HL-60 (cell line): ENCODE data around the gene CACFD1.

Experiments used
- GABPA ChIP-seq: IDR thresholded peaks from 2 replicates; pipeline ENCODE4 v1.6.1; 2012; ENCODE audit warnings: low read depth
- POLR2AphosphoS5 ChIP-seq: IDR thresholded peaks from 2 replicates; pipeline ENCODE4 v1.6.1; 2012; ENCODE audit warnings: low read depth
- SPI1 ChIP-seq: IDR thresholded peaks from 2 replicates; pipeline ENCODE4 v1.6.1; 2012; ENCODE audit warnings: low read depth, mild to moderate bottlenecking, borderline replicate concordance
- TF ChIP-seq, protein P1 (sequence below): IDR thresholded peaks from one replicate; pipeline ENCODE4 v1.5.1; 2011; ENCODE audit warnings: low read length, control low read depth, inconsistent platforms; ENCODE audit not compliant: insufficient read depth

DNA sequence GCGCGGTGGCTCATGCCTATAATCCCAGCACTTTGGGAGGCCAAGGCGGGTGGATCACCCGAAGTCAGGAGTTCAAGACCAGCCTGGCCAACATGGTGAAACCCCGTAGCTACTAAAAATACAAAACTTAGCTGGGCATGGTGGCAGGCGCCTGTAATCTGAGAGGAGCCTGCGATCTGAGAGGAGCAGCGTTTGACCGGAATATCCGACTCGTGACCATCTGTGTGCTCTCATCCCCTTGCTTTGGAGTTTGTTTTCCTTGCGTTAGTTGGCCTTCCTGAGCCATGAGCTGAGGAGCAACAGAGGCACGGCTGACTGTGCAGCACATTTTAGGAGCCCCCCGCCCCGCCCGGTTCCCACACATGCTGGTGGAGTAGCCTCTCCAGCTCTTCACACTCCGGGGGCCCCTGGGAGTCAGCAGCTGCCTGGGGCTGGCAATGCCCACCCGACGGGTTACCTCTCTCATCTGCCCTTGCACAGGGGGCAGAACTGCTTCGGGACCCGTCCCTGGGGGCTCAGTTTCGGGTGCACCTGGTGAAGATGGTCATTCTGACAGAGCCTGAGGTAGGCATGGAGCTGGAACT lies 34.6 kb upstream of the CACFD1 start:
- TF ChIP-seq, protein P1, sequence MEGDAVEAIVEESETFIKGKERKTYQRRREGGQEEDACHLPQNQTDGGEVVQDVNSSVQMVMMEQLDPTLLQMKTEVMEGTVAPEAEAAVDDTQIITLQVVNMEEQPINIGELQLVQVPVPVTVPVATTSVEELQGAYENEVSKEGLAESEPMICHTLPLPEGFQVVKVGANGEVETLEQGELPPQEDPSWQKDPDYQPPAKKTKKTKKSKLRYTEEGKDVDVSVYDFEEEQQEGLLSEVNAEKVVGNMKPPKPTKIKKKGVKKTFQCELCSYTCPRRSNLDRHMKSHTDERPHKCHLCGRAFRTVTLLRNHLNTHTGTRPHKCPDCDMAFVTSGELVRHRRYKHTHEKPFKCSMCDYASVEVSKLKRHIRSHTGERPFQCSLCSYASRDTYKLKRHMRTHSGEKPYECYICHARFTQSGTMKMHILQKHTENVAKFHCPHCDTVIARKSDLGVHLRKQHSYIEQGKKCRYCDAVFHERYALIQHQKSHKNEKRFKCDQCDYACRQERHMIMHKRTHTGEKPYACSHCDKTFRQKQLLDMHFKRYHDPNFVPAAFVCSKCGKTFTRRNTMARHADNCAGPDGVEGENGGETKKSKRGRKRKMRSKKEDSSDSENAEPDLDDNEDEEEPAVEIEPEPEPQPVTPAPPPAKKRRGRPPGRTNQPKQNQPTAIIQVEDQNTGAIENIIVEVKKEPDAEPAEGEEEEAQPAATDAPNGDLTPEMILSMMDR: no peak
- TF ChIP-seq POLR2AphosphoS5 (no peak), GABPA (no peak), SPI1 (no peak)
